HL-60/S4 (cell line): Measurements from ENCODE around the gene CBX6.
"Not testable (repeated sequence)": the region's sequence is repeated elsewhere in the genome, so short reads cannot be mapped to it uniquely, and the experiment has no call there.

Experiments used
- in situ Hi-C: fragments of 300-500 bp; cut with MboI; formaldehyde crosslinking; loops from 2 replicates; pipeline ENCODE4 v1.14.3; 2022; ENCODE audit warnings: low sequenced_read_pairs

Gene CBX6

GRCh38 chr22:38872172-38872830, at the start of gene CBX6:
Gene CBX6 (minus strand): TSS chr22:38872216. CDS start chr22:38872190, 26 bp downstream.
- in situ Hi-C loops: loop anchor here (25.0 kb wide), 1 partner anchor 240 kb away; no protein-coding TSS in a partner anchor

- in situ Hi-C loops: no loop called here
These were observed 49.8 kb upstream of the CBX6 start for GRCh38 chr22:38921806-38922205.

- in situ Hi-C loops: no loop called here
These were observed 49.1 kb upstream of the CBX6 start for GRCh38 chr22:38921120-38921519.

GRCh38 chr22:38919631-38920190, 47.7 kb upstream of the CBX6 start:
- in situ Hi-C loops: no loop called here

- in situ Hi-C loops: no loop called here
These were observed 39.4 kb upstream of the CBX6 start for GRCh38 chr22:38911434-38911833.

GRCh38 chr22:38907767-38908166, 35.8 kb upstream of the CBX6 start:
- in situ Hi-C loops: no loop called here

- in situ Hi-C loops: no loop called here
These were observed 34.0 kb upstream of the CBX6 start for GRCh38 chr22:38906052-38906451.

GRCh38 chr22:38904052-38904617, 32.1 kb upstream of the CBX6 start:
- in situ Hi-C loops: not testable (repeated sequence)

GRCh38 chr22:38901111-38901641, 29.2 kb upstream of the CBX6 start:
- in situ Hi-C loops: no loop called here

- in situ Hi-C loops: no loop called here
These were observed 28.7 kb upstream of the CBX6 start for GRCh38 chr22:38900677-38901076.

GRCh38 chr22:38891256-38891655, 19.2 kb upstream of the CBX6 start:
- in situ Hi-C loops: no loop called here

- in situ Hi-C loops: no loop called here
These were observed 18.4 kb upstream of the CBX6 start for GRCh38 chr22:38890377-38890776.

GRCh38 chr22:38886333-38886732, 14.3 kb upstream of the CBX6 start:
- in situ Hi-C loops: no loop called here

GRCh38 chr22:38882972-38883622, 11.1 kb upstream of the CBX6 start:
- in situ Hi-C loops: no loop called here

GRCh38 chr22:38881997-38882879, 10.2 kb upstream of the CBX6 start:
- in situ Hi-C loops: no loop called here

- in situ Hi-C loops: no loop called here
These were observed 9.5 kb upstream of the CBX6 start for GRCh38 chr22:38881464-38881871.

- in situ Hi-C loops: no loop called here
These were observed 7.9 kb upstream of the CBX6 start for GRCh38 chr22:38879961-38880360.

- in situ Hi-C loops: no loop called here
These were observed 7.2 kb upstream of the CBX6 start for GRCh38 chr22:38879108-38879729.

GRCh38 chr22:38878001-38878400, 6.0 kb upstream of the CBX6 start:
- in situ Hi-C loops: no loop called here

GRCh38 chr22:38874529-38875222, 2.7 kb upstream of the CBX6 start:
- in situ Hi-C loops: loop anchor here (25.0 kb wide), 1 partner anchor 238 kb away; no protein-coding TSS in a partner anchor
